Neutrophil (primary cell): ENCODE data around the gene TRIM39.
"Not testable (repeated sequence)": the region's sequence is repeated elsewhere in the genome, so short reads cannot be mapped to it uniquely, and the experiment has no call there.

Source experiments
- H3K27ac ChIP-seq: fragments of 200-600 bp; sonication (generic); 2 replicates; pipeline ENCODE4 v1.5.1; 2016; ENCODE audit warnings: mild to moderate bottlenecking, moderate library complexity
- H3K27me3 ChIP-seq: fragments of 200-600 bp; sonication (generic); 2 replicates; pipeline ENCODE4 v1.6.0; 2016; ENCODE audit warnings: mild to moderate bottlenecking
- H3K36me3 ChIP-seq: fragments of 200-600 bp; sonication (generic); 2 replicates; pipeline ENCODE4 v1.5.1; 2017
- H3K4me1 ChIP-seq, 2 experiments: fragments of 200-600 bp in 1 of 2; sonication (generic) in 1 of 2; 1 replicate in 1 of 2; 2 replicates in 1 of 2; pipeline versions ENCODE4 v1.5.1 to v1.6.1; 2013 to 2016; ENCODE audit warnings: low read depth in 1 of 2, low read length in 1 of 2, mild to moderate bottlenecking in 1 of 2, moderate library complexity in 1 of 2; ENCODE audit not compliant: control insufficient read depth in 1 of 2, insufficient read depth in 1 of 2
- H3K4me3 ChIP-seq, 2 experiments: fragments of 200-600 bp in 1 of 2; sonication (generic) in 1 of 2; 1 replicate in 1 of 2; 2 replicates in 1 of 2; pipeline ENCODE4 v1.5.1; 2013 to 2016; ENCODE audit warnings: low read depth in 1 of 2, low read length in 1 of 2, mild to moderate bottlenecking in 1 of 2, moderate library complexity in 1 of 2
- H3K9me3 ChIP-seq: fragments of 200-600 bp; sonication (generic); 2 replicates; pipeline ENCODE4 v1.5.1; 2016
- CTCF ChIP-seq: fragments of 200-600 bp; sonication (generic); IDR thresholded peaks from 2 replicates; pipeline ENCODE4 v1.5.1; 2016; ENCODE audit warnings: antibody characterized with exemption

The TRIM39 gene

DNA sequence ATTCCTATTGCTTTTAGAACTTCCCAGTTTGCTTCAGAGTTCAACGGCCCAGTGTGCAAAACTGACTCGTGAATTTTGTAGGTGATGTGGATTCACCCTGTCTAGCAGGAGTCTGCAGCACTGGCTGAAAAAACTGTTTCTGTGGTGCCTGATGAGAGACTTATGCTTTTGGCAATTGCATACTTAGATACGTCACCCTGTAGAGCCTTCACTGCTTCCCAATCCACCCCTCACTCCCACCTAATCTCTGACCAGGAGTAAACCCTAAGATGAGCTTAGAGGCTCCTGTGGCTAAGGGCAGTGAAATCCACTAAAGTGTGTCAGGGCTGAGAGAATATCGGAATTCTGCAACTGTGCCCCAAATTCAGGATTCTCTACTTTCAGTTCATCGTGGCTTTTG is 32.5 kb downstream of the TRIM39 start:
- no peak for TF ChIP-seq CTCF
- H3K36me3 ChIP-seq = no peaks in the 10 kb centered on the region
- no peak overlapping the region for H3K4me3 ChIP-seq
- no peak overlapping the region for H3K27ac ChIP-seq
- H3K9me3 ChIP-seq = no peaks in the 10 kb centered on the region
- H3K4me1 ChIP-seq = peaks cover 5 to 7% of the 10 kb centered on the region in 2 experiments
- H3K27me3 ChIP-seq = peaks cover 100% of the 10 kb centered on the region

- peaks cover 5 to 7% of the 10 kb centered on the region in 2 experiments for H3K4me1 ChIP-seq
- no peak for TF ChIP-seq CTCF
- no peak overlapping the region for H3K4me3 ChIP-seq
- H3K9me3 ChIP-seq = no peaks in the 10 kb centered on the region
- no peak overlapping the region for H3K27ac ChIP-seq
- H3K36me3 ChIP-seq = no peaks in the 10 kb centered on the region
- H3K27me3 ChIP-seq = peaks cover 100% of the 10 kb centered on the region
Observed at GRCh38 chr6:30360139-30360538, 33.4 kb downstream of the TRIM39 start.

DNA sequence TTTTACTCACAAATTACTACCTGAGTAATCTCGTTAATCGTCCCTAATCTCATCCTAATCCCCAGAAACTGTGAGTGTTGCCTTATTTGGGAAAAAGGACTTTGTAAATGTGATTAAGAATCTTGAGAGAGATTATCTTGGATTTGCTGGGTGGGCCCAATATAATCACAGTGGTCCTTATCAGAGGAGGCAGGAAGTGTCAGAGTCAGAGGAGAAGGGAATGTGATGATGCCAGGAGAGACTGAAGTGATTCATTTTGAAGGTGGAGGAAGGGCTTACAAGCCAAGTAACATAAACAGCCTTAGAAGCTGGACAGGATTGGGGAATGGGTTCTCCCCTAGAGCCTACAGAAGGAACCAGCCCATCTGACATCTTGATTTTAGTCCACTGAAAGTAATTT is 34.9 kb downstream of the TRIM39 start:
- no peak for TF ChIP-seq CTCF
- Histone ChIP-seq H3K4me3 (no peak overlapping the region), H3K27ac (no peak overlapping the region), H3K4me1 (peaks cover 5 to 7% of the 10 kb centered on the region in 2 experiments), H3K27me3 (peaks cover 100% of the 10 kb centered on the region), H3K9me3 (no peaks in the 10 kb centered on the region), H3K36me3 (no peaks in the 10 kb centered on the region)

GRCh38 chr6:30363459-30363858 is 36.7 kb downstream of the TRIM39 start:
- Histone ChIP-seq H3K4me3 (no peak overlapping the region), H3K27me3 (peaks cover 100% of the 10 kb centered on the region), H3K4me1 (no peaks in the 10 kb centered on the region), H3K9me3 (no peaks in the 10 kb centered on the region), H3K36me3 (no peaks in the 10 kb centered on the region), H3K27ac (no peak overlapping the region)
- TF ChIP-seq CTCF = no peak

DNA sequence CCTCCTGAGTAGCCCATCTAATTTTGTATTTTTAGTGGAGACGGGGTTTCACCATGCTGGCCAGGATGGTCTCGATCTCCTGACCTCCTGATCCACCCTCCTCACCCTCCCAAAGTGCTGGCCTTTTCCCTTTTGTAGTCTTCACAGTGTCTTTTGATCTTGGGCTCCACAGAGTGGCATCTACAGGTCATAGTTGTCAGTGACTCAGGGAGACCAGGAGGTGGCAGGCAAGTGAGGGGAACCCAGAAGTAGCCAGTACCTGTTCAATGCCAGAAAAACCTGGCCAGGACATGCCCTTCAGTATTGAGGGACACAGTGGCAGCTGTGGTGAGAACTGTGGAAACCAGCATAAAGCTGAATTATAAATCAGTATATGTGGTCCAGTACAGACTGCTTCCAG is 37.9 kb downstream of the TRIM39 start:
- H3K27ac ChIP-seq = no peak overlapping the region
- H3K4me3 ChIP-seq = no peak overlapping the region
- no peaks in the 10 kb centered on the region for H3K9me3 ChIP-seq
- peaks cover 100% of the 10 kb centered on the region for H3K27me3 ChIP-seq
- H3K36me3 ChIP-seq = no peaks in the 10 kb centered on the region
- no peak for TF ChIP-seq CTCF
- H3K4me1 ChIP-seq = no peaks in the 10 kb centered on the region

DNA sequence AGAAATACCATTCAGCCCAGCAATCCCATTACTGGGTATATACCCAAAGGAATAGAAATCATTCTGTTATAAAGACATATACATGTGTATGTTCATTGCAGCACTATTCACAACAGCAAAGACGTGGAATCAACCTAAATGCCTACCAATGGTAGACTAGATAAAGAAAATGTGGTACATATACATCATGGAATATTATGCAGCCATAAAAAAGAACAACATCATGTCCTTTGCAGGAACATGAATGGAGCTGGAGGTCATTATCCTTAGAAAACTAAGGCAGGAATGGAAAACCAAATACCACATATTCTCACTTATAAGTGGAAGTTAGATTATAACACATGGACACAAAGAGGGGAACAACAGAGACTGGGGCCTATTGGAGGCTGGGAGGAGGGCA is 42.6 kb downstream of the TRIM39 start:
- H3K4me3 ChIP-seq, H3K9me3 ChIP-seq, H3K4me1 ChIP-seq, H3K27ac ChIP-seq, H3K36me3 ChIP-seq: not testable (repeated sequence)
- peaks cover 89% of the 10 kb centered on the region for H3K27me3 ChIP-seq
